Vagina (tissue), 2 donors: ENCODE measurements around the gene DOCK4.

Experiments used
- POLR2A ChIP-seq, 2 donors: fragments of 450-650 bp; IDR thresholded peaks; one replicate each; pipeline ENCODE4 v1.6.1; 2017; ENCODE audit warnings: antibody characterized with exemption in 2 of 2, mild to moderate bottlenecking in 2 of 2, moderate library complexity in 2 of 2
- TF ChIP-seq, protein P1 (sequence below), 3 experiments: fragments of 450-650 bp in 2 of 3; fragments of 200-600 bp in 1 of 3; sonication (generic) in 1 of 3; IDR thresholded peaks; one replicate each; pipeline ENCODE4 v1.5.1; 2017 to 2019; ENCODE audit warnings: antibody characterized with exemption in 3 of 3, mild to moderate bottlenecking in 2 of 3, moderate library complexity in 2 of 3

DNA sequence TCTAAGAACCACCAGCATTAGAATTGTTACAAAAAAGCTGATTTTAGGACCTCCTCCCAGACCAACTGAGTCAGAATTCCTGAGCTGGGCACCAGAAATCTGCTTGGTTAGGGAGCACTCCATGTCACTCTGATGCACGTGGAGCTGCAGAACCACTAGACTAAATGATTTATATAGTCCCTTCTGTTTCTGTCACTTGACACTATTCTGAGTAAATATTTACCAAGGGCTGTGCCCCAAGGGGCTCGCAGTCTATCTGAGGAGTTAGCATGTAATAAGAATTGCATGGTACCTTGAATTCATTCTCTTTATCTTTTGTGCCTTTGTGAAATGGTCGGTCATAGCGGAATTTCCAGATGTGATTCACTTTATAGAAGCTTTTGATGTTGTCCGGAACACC lies 447.9 kb downstream of the DOCK4 start:
- TF ChIP-seq, protein P1, sequence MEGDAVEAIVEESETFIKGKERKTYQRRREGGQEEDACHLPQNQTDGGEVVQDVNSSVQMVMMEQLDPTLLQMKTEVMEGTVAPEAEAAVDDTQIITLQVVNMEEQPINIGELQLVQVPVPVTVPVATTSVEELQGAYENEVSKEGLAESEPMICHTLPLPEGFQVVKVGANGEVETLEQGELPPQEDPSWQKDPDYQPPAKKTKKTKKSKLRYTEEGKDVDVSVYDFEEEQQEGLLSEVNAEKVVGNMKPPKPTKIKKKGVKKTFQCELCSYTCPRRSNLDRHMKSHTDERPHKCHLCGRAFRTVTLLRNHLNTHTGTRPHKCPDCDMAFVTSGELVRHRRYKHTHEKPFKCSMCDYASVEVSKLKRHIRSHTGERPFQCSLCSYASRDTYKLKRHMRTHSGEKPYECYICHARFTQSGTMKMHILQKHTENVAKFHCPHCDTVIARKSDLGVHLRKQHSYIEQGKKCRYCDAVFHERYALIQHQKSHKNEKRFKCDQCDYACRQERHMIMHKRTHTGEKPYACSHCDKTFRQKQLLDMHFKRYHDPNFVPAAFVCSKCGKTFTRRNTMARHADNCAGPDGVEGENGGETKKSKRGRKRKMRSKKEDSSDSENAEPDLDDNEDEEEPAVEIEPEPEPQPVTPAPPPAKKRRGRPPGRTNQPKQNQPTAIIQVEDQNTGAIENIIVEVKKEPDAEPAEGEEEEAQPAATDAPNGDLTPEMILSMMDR (IDR thresholded peaks at IDR 0.05), result no peak
- TF ChIP-seq POLR2A (IDR thresholded peaks at IDR 0.05), result no peak
